Panc1 (cell line): ENCODE results near the gene AMER2.

Experiments
- CTCF ChIP-seq: fragments of 450-650 bp; IDR thresholded peaks from 2 replicates; pipeline ENCODE4 v1.5.1; 2017; ENCODE audit warnings: mild to moderate bottlenecking
- POLR2AphosphoS5 ChIP-seq: IDR thresholded peaks from 2 replicates; pipeline ENCODE4 v1.6.1; 2012; ENCODE audit warnings: mild to moderate bottlenecking, low read depth, low read length, moderate library complexity
- SIN3A ChIP-seq: IDR thresholded peaks from 2 replicates; pipeline ENCODE4 v1.6.1; 2012; ENCODE audit warnings: low read depth, mild to moderate bottlenecking, low read length, moderate library complexity, borderline replicate concordance; ENCODE audit not compliant: insufficient read depth
- TCF7L2 ChIP-seq: IDR thresholded peaks from 2 replicates; pipeline ENCODE4 v1.6.1; 2011; ENCODE audit warnings: mild to moderate bottlenecking, low read depth, low read length, inconsistent platforms
- TF ChIP-seq, protein P1 (sequence below), 2 experiments: IDR thresholded peaks; 2 replicates each; pipeline ENCODE4 v1.6.1; 2011 to 2012; ENCODE audit warnings: low read depth in 2 of 2, control low read depth in 1 of 2, low read length in 1 of 2, mild to moderate bottlenecking in 1 of 2, moderate library complexity in 1 of 2; ENCODE audit not compliant: insufficient read depth in 1 of 2

GRCh38 chr13:25165663-25166062, 6.4 kb downstream of the AMER2 start:
- TF ChIP-seq CTCF (no peak), POLR2AphosphoS5 (no peak), SIN3A (no peak), TCF7L2 (no peak)
- TF ChIP-seq, protein P1, sequence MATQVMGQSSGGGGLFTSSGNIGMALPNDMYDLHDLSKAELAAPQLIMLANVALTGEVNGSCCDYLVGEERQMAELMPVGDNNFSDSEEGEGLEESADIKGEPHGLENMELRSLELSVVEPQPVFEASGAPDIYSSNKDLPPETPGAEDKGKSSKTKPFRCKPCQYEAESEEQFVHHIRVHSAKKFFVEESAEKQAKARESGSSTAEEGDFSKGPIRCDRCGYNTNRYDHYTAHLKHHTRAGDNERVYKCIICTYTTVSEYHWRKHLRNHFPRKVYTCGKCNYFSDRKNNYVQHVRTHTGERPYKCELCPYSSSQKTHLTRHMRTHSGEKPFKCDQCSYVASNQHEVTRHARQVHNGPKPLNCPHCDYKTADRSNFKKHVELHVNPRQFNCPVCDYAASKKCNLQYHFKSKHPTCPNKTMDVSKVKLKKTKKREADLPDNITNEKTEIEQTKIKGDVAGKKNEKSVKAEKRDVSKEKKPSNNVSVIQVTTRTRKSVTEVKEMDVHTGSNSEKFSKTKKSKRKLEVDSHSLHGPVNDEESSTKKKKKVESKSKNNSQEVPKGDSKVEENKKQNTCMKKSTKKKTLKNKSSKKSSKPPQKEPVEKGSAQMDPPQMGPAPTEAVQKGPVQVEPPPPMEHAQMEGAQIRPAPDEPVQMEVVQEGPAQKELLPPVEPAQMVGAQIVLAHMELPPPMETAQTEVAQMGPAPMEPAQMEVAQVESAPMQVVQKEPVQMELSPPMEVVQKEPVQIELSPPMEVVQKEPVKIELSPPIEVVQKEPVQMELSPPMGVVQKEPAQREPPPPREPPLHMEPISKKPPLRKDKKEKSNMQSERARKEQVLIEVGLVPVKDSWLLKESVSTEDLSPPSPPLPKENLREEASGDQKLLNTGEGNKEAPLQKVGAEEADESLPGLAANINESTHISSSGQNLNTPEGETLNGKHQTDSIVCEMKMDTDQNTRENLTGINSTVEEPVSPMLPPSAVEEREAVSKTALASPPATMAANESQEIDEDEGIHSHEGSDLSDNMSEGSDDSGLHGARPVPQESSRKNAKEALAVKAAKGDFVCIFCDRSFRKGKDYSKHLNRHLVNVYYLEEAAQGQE (IDR thresholded peaks at IDR 0.05; ENCODE audit: insufficient read depth in 1 of 2, low read depth in 2 of 2, low read length in 1 of 2), result no peak
